Smooth muscle cell (in vitro differentiated cells): Measurements from ENCODE around the gene FAM24B. TPM values are rescaled to one million over a fixed set of nuclear protein-coding genes. Genes with fewer than 3 reads are reported as not detected.

Source experiments
- DNase-seq: peaks from one replicate; lab custom pipeline; 2025; ENCODE audit not compliant: unreplicated experiment; lab: John Stamatoyannopoulos, UW
- H2AFZ ChIP-seq: fragments of 200-600 bp; sonication (generic); 2 replicates; pipeline ENCODE4 v1.6.0; 2016; ENCODE audit warnings: antibody characterized with exemption, low read depth, mild to moderate bottlenecking
- H3F3A ChIP-seq: fragments of 200-600 bp; sonication (generic); 2 replicates; pipeline ENCODE4 v1.6.0; 2017; ENCODE audit warnings: antibody characterized with exemption, low read depth
- H3K27ac ChIP-seq: fragments of 200-600 bp; sonication (generic); 2 replicates; pipeline ENCODE4 v1.5.1; 2016; ENCODE audit warnings: low read depth, mild to moderate bottlenecking
- H3K27me3 ChIP-seq: fragments of 200-600 bp; sonication (generic); 2 replicates; pipeline ENCODE4 v1.6.1; 2016; ENCODE audit warnings: low read depth, mild to moderate bottlenecking
- H3K36me3 ChIP-seq: fragments of 200-600 bp; sonication (generic); 2 replicates; pipeline ENCODE4 v1.5.1; 2016; ENCODE audit warnings: low read depth
- H3K4me1 ChIP-seq: fragments of 200-600 bp; sonication (generic); 2 replicates; pipeline ENCODE4 v1.5.1; 2016; ENCODE audit warnings: low read depth
- H3K4me2 ChIP-seq: fragments of 200-600 bp; sonication (generic); 2 replicates; pipeline ENCODE4 v1.6.0; 2016; ENCODE audit warnings: mild to moderate bottlenecking
- H3K4me3 ChIP-seq: fragments of 200-600 bp; sonication (generic); 2 replicates; pipeline ENCODE4 v1.5.1; 2016; ENCODE audit warnings: mild to moderate bottlenecking
- H3K79me2 ChIP-seq: fragments of 200-600 bp; sonication (generic); 2 replicates; pipeline ENCODE4 v1.6.0; 2016; ENCODE audit warnings: low read depth, mild to moderate bottlenecking
- H3K9ac ChIP-seq: fragments of 200-600 bp; sonication (generic); 2 replicates; pipeline ENCODE4 v1.6.0; 2016; ENCODE audit warnings: low read depth
- H3K9me3 ChIP-seq: fragments of 200-600 bp; sonication (generic); replicated peaks from 2 replicates; pipeline ENCODE4 v1.5.1; 2016; ENCODE audit warnings: low read depth
- H4K20me1 ChIP-seq: fragments of 200-600 bp; sonication (generic); 2 replicates; pipeline ENCODE4 v1.6.0; 2016; ENCODE audit warnings: low read depth
- CTCF ChIP-seq: fragments of 200-600 bp; sonication (generic); IDR thresholded peaks from 2 replicates; pipeline ENCODE4 v1.5.1; 2017; ENCODE audit warnings: borderline replicate concordance, mild to moderate bottlenecking, antibody characterized with exemption; ENCODE audit not compliant: insufficient read depth, poor library complexity, severe bottlenecking
- WGBS: methylation state at CpG from one replicate; pipeline ENCODE4 v1.1.7; 2016; ENCODE audit warnings: low lambda C conversion rate; 5-methylcytosine and 5-hydroxymethylcytosine counted together
- polyA plus RNA-seq: library from polyadenylated mRNA; unstranded; fragments of >200 nt; fragmentation: Nextera tagmentation; extraction: Ambion mirVana; gene quantifications from 2 replicates; pipeline ENCODE4 v1.2.1, GENCODE V29; 2016
- total RNA-seq: library from RNA; depleted of rRNA; stranded (reverse); fragments of >200 nt; gene quantifications from 2 replicates; pipeline ENCODE4 v1.2.3, GENCODE V29; 2014

Gene FAM24B
- total and polyA plus RNA-seq, 2 experiments from 2014 or later, result not detected

GRCh38 chr10:122864194-122864592 is 15.2 kb downstream of the FAM24B start:
- Histone ChIP-seq H3K4me1 (no peaks in the 10 kb centered on the region), H3K79me2 (no peaks in the 10 kb centered on the region), H3K27ac (no peak overlapping the region)

GRCh38 chr10:122863216-122864193 is 15.9 kb downstream of the FAM24B start:
- Histone ChIP-seq H3K4me2 (no peak overlapping the region), H3K4me3 (no peak overlapping the region), H2AFZ (no peak overlapping the region), H3K9ac (no peak overlapping the region), H3K27me3 (no peaks in the 10 kb centered on the region), H3K27ac (no peak overlapping the region), H4K20me1 (no peaks in the 10 kb centered on the region), H3F3A (no peaks in the 10 kb centered on the region), H3K36me3 (no peaks in the 10 kb centered on the region), H3K4me1 (no peaks in the 10 kb centered on the region), H3K79me2 (no peaks in the 10 kb centered on the region), H3K9me3 (no peaks in the 10 kb centered on the region)
- TF ChIP-seq CTCF, result no peak
- 89% methylated on average over 2 of the region's 2 CpGs for WGBS
- no peak for DNase-seq

More at GRCh38 chr10:122864194-122864592, 15.2 kb downstream of the FAM24B start:
- Histone ChIP-seq H3K4me3 (no peak overlapping the region), H4K20me1 (no peaks in the 10 kb centered on the region), H3F3A (no peaks in the 10 kb centered on the region), H3K36me3 (no peaks in the 10 kb centered on the region), H3K4me2 (no peak overlapping the region), H2AFZ (no peak overlapping the region), H3K9ac (no peak overlapping the region), H3K27me3 (no peaks in the 10 kb centered on the region), H3K9me3 (no peaks in the 10 kb centered on the region)
- WGBS, result 93% methylated on average over 2 of the region's 2 CpGs
- TF ChIP-seq CTCF, result no peak
- no peak for DNase-seq

GRCh38 chr10:122861711-122862161 is 17.6 kb downstream of the FAM24B start:
- 38% methylated on average over 1 of the region's 1 CpG for WGBS
- Histone ChIP-seq H3K9me3 (no peaks in the 10 kb centered on the region), H3K27ac (peak overlapping the region; percentile 18), H3K4me1 (no peaks in the 10 kb centered on the region), H3K4me2 (no peak overlapping the region), H3K4me3 (no peak overlapping the region), H3F3A (no peaks in the 10 kb centered on the region), H3K79me2 (no peaks in the 10 kb centered on the region), H3K27me3 (no peaks in the 10 kb centered on the region), H2AFZ (no peak overlapping the region), H3K36me3 (no peaks in the 10 kb centered on the region), H4K20me1 (no peaks in the 10 kb centered on the region), H3K9ac (no peak overlapping the region)
- no peak for TF ChIP-seq CTCF
- no peak for DNase-seq
